ENCODE results near the gene MYO5B.

Gene MYO5B

DNA sequence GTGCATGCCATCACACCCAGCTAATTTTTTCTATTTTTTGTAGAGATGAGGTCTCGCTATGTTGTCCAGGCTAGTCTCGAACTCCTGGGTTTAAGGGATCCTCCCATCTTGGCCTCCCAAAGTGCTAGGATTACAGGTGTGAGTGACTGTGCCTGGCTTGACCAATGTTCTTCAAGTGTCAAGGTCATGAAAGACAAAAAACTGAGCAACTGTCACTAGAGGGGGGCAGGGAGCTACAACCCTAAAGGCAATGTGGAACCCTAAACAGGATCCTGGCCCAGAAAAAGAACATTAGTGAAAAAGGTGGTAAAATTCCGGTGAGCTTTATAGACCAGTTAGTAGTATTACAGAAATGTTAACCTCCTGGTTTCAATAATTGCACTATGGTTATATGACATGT, 7.3 kb downstream of the MYO5B start:
- DNase-seq: no peak

DNA sequence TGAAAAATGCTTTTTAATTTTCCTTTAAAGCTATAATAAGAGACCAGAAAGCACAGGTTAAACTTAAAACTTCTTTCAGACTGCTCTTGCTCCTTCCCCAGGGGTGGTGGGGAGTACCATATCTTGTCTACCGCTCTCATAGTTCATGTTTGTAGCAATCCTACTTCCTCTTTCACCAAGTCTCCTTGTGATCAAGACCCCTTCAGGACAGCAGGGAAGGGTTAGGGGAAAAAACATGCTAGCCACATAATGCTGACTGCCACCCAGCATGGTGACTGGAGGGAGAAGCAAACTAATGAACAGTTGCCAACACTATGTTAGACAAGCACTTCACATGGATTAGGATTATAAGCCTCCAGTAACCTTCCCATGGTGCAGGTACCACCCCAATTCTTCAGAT, 8.6 kb downstream of the MYO5B start:
- no peak for DNase-seq

DNA sequence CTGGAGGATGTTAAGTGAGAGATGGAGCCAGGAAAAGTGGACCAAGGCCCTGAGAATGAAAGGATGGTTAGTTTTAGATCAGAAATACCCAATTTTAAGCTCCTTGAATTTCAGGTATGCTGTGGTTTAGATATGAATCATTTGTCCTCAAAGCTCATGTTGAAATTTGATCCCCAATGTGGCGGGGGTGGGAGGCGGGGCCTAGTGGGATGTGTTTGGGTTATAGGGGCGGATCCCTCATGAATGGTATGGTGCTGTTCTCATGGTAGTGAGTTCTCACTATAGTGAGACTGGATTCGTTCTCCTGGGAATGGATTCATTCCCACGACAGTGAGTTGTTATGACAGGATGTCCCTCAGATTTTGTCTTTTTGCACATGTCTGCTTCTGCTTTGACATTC, 11.4 kb downstream of the MYO5B start:
- DNase-seq: no peak

DNA sequence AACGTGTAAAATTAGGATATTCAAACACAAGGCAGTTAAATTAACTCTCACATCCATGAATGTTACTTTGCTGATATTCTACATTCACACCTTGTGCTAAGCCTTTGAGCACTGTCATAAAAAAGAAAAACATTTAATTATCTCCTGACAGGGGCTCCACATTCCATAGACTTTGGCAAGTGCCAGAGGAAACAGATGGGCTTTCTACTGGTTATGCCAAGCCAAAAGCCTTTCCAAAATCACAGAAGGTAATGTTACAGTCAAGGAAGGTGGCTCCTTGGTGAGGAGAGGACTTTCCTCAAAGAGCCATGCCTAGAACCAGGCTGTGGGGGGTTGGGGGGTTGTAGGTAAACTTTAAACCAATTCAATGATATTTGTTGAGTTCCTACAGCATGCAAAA, 12.4 kb downstream of the MYO5B start:
- no peak for DNase-seq

DNA sequence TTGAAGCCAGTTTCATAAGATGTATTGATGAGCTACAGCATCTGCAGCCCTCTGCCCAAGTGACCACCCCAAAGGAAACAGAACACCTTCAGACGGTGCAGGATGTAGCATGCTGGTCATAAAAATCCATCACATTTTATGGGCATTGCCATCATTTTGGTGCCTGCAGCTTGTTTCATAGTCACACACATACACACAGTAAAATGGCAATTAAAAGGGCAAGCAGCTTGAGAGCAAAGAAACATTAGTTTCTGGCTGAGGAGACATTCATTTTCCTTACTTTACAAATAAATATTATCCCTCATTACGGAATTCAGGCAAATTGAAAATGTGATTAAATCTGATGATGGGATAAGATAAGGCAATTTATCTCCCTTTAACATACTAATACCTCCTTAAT, 13.4 kb downstream of the MYO5B start:
- no peak for DNase-seq

DNA sequence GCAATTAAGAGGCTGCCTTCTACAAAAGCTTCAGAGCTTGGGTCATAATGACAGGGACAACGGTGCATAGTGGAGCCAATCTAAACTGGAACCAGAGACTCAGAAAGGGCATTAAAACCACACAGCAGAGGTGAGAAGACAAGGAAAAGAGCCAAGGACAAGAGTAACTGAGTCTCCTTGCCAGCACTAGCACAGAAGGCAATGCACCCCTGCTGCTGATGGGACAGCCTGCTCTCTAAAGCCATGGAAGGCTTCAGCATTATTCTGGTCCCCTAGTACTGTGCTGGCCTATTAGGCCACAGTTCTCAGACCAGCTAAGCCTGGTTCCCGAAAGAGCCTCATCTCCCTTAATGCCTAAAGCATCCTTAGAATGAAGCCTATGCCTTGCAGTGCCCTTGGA, 15.5 kb downstream of the MYO5B start:
- DNase-seq: no peak

DNA sequence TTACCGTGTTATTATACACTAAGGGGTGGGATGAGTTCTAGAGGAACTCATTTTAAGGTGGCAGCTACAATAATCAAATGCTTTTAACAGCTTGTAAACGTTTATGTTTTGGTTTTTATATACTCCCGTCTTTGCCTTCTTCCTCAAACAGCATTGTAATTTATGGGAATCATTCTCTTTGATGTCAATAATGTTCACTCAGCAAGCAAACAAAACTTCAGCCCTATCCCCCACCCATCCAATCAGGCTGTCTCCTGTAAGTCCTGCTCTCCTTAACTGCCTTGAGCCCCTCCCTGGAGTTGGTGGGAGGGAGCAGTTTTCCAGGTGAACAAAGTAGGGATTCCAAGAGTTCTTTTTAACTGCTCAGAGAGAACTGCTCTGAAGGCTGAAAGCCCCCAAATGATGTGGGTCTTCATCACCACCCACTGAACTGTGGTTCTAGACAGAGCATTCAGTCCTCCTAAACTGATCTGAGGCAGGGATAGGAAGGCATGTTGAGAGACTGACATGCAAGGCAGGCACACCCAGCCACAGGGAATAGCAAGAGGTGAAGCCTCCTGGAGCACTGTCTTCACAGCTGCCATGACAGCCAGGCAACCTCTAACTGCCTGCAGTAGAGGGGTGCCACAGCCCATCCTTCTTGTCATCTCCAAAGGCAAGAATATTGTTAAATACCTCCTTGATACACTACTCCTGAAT, 17.5 kb downstream of the MYO5B start:
- no peak for DNase-seq

DNA sequence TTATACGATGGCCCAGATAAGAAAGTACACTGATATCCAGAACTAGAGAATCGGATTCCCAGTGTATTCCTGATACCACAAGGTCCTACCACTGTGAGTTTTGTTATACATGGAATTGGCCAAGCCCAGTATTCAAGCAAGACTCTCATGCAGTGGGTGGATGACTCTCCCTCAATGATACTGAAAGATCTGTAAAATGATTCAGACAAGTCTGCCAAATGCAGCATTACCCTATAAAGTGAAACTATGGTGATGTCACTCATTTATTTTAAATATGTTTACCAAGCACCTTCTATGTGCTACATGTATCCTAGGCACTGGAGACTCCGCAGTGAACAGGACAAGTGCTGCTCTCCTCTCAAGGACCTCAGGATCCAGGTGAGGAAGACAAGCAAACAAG, 22.6 kb downstream of the MYO5B start:
- no peak for DNase-seq

DNA sequence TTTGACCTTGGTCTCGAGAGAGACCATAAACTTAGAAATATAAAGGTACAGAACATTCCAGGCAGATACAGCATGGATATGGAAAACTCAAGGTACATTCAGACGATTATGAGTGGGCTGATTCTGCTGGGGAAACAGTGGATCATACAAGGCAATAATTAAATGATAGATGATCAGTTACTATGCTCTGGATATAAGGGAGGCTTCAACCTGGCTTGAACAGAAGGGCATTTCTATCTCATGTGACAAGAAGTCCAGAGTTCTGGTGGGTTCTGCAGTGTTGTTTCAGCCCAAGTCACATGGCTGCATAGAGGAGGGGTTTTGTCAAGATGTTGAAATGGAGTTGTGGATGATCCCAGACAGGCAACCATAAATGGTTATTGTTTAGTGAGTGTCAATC, 23.5 kb downstream of the MYO5B start:
- no peak for DNase-seq

DNA sequence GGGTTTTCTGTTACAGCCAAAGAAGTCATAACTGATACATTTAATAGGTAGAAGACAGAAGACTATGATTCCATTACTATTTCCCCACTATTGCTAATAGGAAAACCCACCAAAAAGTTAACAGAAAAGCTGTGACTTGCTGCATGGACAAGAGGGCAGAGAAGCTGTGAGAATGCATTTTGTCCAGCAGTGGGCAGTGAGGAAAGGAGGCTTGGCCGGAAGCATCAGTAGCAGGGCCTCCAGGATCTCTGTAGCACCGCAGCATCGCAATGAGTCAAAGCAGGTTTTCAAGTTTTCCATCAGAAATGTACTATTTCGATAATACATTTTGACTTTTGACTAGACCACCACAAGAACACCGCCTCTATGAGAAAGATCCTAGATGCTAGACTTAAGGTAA, 24.9 kb downstream of the MYO5B start:
- DNase-seq: no peak

DNA sequence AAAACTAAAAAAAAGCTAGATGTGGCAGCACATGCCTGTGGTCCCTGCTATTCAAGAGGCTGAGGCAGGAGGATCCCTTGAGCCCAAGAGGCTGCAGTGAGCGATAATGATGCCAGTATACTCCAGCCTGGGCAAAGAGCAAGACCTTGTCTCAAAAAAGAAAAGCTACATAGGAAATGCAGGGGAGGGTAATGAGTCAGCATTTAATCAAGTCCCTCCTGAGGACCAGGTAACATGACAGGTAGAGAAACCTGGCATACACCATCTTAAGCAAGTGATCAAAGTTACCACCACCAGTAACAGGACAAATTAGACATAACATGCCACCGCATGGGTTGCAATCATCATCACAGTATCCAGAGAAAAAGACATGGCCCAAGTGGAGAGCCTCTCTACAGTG, 25.8 kb downstream of the MYO5B start:
- no peak for DNase-seq

DNA sequence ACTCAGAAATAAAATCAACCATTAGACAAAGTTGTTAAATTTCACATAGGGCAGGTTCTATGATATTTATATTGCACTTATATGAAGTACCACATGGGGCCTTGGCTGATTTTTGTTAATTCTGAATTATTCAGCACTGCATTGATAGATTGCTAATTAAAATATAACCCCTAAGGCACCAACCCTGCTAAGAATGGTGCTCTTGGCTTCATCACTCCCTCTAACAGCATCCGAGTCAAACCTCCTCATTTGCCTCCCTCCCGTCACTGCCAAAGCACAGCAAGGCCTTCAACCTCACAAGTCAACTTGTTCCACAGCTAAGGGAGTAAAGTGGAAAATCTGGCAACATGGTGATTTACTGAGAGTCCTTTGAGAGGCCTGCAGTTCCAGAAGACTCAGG, 27.0 kb downstream of the MYO5B start:
- DNase-seq: no peak

DNA sequence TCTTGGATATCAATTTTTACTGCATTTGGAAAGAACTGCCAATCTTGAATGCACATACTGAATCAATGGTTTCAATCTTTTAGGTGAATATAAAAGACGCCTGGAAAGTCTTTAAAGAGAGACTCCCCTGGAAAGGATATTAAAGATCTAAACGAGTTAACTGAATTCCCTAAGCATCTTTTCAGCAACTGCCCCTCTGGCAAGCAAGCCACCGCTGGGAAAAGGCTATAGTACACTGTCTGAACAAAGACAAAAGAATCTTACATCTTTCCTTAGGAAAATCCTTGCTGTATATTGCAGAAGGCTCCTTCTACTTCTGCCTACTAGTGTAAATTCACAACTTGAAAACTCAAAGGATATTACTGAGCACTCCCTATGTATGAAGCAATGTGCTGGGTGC, 28.0 kb downstream of the MYO5B start:
- no peak for DNase-seq

DNA sequence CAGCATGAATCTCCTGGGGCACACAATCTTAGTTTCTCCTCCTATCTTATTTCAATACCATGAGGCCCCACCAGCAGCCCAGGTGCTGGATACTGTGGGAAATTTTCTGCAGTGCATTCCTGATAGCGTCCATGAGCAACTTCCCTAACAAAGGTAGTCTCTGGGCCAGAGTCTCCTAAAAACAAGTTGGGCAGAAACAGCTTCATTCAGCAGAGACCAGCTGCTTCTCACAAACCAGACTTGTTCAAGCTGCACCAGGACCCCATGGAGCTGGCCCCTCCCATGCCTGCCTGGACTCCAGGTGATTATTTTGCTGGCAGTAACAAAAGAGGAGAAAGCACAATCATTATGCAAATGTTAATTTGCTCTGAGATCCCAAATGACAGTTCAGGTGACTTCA, 31.4 kb downstream of the MYO5B start:
- DNase-seq: no peak

DNA sequence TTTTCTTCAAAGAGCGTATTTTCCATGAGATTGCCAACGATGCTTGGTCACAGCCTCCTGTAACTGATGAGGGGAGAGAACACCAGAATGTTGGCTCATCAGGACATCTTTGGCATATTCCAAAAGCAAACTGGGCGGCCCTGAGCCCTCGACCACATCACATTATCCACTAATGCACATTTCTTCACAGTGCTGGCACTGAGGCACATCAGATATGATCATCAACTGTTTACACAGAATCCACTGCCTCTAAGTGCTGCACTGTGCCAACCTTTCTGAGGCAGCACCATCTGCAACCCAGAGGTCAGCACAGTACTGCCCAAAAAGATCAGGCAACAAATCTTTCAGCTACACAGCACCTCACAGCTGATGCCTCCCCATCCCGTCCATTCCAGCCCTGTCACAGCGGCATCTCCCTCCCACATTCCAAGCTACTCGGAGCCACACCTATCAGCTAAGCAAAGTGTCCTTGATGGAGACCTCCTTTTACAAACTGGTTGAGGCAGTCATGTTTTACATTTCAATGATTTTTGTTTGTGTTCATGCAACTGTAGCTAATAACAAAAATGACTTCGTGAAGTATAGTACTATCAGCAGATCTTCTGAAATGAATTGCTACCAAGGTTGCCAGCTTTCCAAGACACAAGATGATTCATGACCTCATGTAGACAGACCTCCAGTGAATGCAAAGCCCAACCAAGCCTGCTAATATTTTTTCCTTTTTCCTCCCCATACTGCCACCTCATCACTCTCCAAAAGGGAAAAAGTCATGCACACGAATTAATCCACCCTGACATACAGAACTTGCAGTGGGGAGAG, 32.3 kb downstream of the MYO5B start:
- DNase-seq: no peak

DNA sequence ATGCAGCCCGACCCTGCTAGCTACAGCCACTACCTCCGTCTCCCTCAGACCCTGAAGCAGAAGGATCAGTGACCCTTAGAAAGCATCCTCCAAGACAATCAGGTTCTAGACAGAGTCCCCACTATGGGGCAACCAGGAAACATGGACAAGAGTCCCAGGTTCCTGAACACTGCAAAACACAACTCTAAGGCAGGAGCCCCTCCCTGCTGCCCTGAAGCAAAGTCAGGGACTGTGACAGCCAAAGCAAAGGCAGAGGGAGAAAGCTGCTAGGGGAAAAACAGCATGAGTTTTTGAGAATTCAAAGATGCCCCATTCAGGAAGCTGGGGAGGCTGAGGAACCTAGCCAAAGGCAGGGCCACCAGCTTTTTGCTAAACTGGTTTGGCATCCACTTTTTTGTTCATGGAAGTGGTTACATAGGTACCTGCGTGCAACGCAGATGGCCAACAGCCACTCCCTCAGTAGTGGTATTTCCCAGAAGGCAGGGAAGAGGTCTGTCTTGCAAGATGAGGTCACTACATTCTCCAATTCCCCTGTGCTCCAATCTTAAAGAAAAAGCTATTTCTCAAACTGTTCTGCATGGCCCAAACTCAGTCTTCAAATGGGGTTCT, 33.2 kb downstream of the MYO5B start:
- no peak for DNase-seq

DNA sequence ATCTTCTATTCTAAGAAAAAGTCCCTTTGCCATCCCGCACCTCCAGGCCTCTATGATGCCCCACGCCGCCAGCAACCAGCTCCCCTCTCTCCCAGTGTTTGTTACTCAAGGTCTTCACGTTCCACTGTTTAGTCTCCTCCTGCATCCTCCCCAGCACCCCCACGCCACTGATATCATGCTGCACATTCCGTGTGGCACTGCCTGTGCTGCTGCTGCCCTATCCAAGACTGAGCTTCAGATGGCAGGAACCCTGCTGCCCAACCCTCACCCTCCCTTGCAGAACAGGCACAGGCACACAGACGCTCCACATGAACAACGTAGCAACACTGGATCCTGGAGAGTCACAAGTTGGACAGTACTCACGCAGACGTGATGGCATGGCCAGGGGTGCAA, 35.3 kb downstream of the MYO5B start:
- no peak for DNase-seq

DNA sequence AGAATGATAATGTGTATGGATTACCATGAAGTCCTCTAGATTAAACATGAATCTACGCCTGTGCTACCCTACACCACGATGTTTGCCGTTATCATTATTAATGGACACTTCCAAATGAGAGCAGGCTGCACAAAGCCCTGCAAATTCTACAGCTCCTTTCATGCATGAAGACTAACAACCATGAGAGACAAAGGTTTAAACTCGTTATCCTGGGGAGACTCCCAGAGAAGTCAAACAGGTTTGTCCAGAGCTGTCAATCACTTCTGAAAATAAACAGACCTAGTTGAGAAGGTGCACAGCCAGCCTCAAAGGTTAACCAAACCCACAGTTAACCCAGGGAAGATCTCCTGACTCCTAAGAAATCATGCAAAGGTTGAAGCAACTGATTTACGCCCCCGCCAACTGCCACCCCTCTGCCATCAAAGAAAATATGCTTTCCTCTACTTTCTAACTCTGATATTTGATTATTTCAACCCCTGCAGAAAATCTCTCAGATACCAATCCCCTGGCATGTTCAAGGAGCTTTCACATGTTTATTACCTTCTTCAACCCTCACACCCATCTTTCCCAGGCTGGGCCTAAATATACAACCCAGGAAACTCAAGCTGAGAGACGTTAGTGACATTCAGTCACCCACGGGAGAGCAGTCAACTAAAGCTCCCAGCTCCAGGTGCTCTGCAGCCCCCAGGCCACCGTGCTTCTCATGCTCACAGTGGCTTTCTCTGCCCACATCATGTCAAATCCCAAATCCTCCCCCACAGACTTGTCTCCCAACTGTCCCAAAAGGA, 35.9 kb downstream of the MYO5B start:
- no peak for DNase-seq

DNA sequence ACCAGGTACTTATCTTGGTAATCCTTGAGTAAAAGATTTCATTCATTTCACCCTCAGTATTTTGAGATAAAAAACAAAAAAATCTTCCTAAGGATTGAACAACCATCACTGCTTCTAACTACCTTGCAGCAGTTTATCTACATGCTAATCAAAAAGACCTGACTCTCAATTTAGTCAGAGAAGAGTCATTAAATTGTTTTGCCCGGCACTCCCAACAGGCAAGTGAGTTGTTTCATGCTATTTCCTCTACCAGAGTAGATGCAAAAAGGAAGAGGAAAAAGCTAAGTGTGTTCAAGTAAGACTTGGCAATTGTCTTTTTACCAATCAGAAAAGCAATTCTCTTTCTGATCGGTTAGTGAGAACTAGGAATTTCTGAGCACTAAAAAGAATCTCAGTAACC, 39.5 kb downstream of the MYO5B start:
- DNase-seq: no peak

DNA sequence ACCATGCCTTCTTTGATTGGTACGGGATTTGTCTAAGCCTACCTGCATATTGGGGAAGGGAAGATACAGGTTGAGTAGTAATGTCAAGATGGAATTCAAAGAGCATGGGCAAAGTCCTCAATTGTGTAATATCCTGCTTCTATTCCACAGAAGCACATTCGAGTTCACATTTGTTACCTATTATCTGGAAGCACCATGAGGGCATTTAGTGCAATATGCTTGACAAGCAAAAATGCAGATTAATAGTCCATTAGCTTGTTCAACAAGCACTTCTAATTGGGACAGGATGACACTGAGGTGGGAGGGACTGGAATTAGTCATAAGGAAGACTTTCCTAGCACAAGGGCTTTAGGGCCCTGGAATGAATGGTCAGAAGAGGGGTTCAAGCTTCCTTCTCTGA, 40.5 kb downstream of the MYO5B start:
- DNase-seq: no peak

DNA sequence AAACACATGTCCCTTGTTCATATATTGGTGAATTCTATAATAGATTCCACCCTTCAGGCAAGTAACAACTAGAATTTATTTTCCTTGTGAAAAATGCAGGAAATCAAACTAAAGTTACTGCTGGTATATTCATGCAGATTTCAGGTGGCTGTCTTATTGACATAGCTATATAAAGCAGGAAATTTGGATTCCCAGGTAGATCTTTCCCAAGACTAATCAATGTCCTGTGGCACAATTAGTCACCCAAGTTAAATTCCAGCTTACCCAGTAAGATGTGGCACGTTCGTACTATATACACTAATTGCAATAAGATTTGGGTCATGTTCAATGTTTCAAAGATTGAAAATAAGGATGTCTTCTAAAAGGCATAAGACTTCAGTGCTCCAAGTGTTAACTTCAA, 42.0 kb downstream of the MYO5B start:
- DNase-seq: no peak

DNA sequence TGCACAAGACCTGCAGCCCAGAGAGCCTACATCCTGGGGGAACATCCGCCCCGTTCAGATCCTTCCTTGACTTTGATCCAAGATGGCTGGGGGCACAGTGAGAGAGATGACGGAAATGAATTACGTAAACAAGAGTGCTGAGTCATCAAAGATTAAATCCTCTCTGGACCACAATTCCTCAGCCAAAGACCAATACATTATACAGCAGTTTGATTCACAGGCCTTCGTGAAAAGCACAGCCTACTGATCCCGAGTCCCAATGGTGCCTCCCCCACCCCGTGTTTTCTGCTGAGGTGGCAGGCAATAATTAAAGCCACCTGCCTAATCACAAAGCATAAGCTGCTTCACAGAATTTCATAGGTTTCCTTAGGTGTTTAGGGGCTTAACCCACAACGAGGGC, 43.0 kb downstream of the MYO5B start:
- DNase-seq: no peak

DNA sequence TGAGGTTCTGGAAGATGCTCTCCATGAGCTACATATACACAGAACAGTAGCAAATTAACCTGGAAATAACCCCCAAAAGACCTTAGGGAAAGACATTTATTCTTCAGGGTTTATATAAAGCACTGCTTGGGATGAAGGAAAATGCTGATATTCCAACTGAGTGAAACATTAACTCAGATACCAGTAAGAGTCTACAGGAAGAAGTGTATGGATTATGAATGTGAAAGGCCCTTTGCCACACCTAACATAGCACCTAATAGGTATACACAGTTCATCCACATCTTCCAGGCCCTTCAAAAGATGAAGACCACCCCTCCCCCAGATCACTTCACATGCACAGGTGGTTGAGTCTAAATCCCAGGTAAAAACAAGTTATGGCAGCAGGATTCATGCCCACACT, 50.4 kb downstream of the MYO5B start:
- no peak for DNase-seq

DNA sequence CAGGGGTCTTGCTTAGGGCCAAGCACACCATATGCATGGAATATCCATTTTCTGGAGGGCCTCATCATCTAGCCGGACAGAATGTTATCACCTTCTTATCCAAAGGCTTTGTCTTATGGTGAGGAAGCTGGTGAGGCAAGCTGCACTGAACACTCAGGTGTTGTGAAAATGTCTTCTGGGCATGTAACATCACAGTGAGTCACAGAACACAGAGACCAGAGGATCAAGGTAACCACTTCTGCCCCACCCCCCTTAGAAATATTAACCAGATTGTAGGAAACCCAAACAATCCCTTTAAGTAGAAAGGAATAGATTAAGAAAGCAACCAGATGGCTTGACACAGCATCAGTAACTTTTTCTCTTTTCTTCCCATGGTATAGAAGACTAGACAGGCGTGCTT, 51.1 kb downstream of the MYO5B start:
- no peak for DNase-seq
